A204.1 (cell line): ENCODE data around the gene CDC37L1.
"Not testable (repeated sequence)": the region's sequence is repeated elsewhere in the genome, so short reads cannot be mapped to it uniquely, and the experiment has no call there.

ENCODE experiments used
- FAIRE-seq: peaks from 2 replicates; lab custom pipeline; 2012; peaks lifted over from hg19 to GRCh38; lab: Jason Lieb, UNC

The CDC37L1 gene

GRCh38 chr9:4716163-4716562, 36.8 kb downstream of the CDC37L1 start:
- no peak for FAIRE-seq

- no peak for FAIRE-seq
These were observed 38.4 kb downstream of the CDC37L1 start for GRCh38 chr9:4717815-4718214.

- FAIRE-seq = no peak
These were observed 39.5 kb downstream of the CDC37L1 start for GRCh38 chr9:4718911-4719310.

GRCh38 chr9:4721736-4722135, 42.4 kb downstream of the CDC37L1 start:
- FAIRE-seq = no peak

GRCh38 chr9:4725706-4726442, 46.5 kb downstream of the CDC37L1 start:
- no peak for FAIRE-seq

GRCh38 chr9:4727593-4727992, 48.2 kb downstream of the CDC37L1 start:
- no peak for FAIRE-seq

- FAIRE-seq = no peak
These were observed 53.5 kb downstream of the CDC37L1 start for GRCh38 chr9:4732890-4733289.

- FAIRE-seq = no peak
These were observed 54.8 kb downstream of the CDC37L1 start for GRCh38 chr9:4734150-4734549.

GRCh38 chr9:4738866-4739586, 59.7 kb downstream of the CDC37L1 start:
- no peak for FAIRE-seq

GRCh38 chr9:4739587-4740387, 60.4 kb downstream of the CDC37L1 start:
- no peak for FAIRE-seq

GRCh38 chr9:4740388-4740637, 60.9 kb downstream of the CDC37L1 start:
- no peak for FAIRE-seq

GRCh38 chr9:4740638-4741364, 61.4 kb downstream of the CDC37L1 start, which contains the start of gene AK3:
AK3 (minus strand) TSS chr9:4741202; CDS start chr9:4741087, 115 bp downstream.
- no peak for FAIRE-seq

- no peak for FAIRE-seq
These were observed 62.2 kb downstream of the CDC37L1 start for GRCh38 chr9:4741365-4742089.

- FAIRE-seq = no peak
These were observed 62.9 kb downstream of the CDC37L1 start for GRCh38 chr9:4742246-4742645.

- FAIRE-seq = no peak
These were observed 63.9 kb downstream of the CDC37L1 start for GRCh38 chr9:4743131-4743875.

GRCh38 chr9:4746278-4747030, 67.1 kb downstream of the CDC37L1 start:
- FAIRE-seq = no peak

GRCh38 chr9:4748612-4749011, 69.2 kb downstream of the CDC37L1 start:
- no peak for FAIRE-seq

- peak; percentile 93 for FAIRE-seq
These were observed 70.8 kb downstream of the CDC37L1 start for GRCh38 chr9:4750023-4750673.

- not testable (repeated sequence) for FAIRE-seq
These were observed 75.2 kb downstream of the CDC37L1 start for GRCh38 chr9:4754530-4754929.
